Measurements from ENCODE around the gene FHIT.

Gene FHIT

DNA sequence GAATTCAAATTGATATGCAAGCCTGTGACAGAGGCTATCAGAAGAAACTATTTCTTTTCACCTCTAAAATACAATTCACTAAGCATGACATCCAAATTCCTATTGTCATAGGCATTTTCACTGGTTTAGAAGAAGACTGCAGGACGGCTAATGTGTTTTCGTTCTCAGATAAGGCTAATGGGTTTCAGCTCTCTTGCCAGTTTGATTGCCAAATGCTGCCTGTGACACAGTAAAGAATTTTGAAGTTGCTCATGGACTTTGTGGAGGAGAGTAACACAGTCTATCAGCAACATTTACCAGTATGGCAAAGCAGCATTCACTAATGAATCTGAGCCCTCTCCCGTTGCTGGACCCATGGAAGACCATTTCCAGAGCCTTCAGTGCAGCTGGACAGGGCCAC lies 948.1 kb downstream of the FHIT start:
- DNase-seq = no peak

DNA sequence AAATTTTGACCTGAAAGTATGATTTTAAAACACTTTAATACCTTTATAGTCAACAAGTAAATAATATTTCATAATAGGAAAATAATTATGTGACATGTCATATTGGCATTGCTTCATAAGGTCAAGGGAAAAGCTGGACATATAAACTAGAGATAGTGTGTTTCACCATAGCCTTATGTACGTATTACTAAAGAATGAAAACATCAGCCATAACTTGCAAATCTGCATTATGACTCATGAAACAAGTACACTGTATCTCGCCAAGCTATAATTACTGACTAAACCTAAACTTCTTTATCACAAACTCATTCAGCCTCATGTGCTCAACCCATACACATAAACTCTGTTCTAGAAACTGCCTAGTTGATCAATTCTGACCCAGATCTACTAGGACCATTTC lies 950.1 kb downstream of the FHIT start:
- DNase-seq = no peak

DNA sequence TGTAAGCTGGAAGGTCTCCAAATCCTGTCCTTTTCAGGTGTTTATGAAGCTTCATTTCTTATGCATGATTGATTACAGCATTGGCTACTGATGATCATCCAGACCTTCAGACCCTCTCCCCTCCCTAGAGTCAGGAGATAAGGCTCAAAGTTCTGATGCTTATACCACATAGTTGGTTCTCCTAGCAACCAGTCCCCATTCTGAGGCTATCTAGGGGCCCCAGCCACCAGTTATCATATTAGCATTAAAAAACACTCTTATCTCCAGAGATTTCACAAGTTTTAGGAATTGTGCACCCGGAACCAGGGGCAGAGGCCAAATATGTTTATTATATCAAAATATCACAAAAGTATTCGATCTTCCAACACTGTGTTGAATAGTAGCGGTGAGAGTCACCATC lies 953.1 kb downstream of the FHIT start:
- DNase-seq = no peak

DNA sequence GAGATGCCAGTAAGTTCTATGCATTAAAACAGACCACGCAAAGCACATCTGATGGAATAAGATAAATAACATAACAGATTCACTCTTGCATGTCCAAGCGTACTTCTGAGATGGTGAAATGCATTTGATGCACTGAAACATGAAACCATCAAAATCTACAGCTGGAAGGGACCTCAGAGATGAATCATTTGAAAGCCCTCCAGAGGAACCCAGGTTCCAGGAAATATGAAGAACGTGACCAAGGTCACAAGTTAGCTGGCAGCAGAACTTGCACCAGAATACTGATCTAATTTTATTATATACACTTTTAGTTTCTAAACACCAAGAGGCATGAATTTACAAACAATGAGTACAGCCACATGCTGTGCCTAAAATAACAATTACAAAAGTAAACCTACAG lies 957.1 kb downstream of the FHIT start:
- DNase-seq = no peak

DNA sequence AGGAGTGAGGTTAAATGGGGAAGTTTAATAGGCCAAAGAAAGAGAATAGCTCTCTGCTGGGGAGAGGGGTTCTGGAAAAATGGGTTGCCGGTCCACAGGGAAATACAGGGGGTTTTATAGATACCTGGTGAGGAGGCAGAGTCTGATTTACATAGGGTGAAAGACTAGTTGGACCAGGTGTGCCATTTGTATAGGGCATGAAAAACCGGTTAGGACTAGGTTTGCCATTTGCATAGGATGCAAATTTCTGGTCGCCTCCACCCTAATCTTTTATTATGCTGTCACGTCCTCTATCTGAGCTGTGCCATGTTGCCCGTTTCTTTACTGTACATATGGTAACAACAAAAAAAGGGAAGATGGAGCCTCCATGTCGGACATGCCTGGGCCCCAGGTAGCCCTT lies 960.1 kb downstream of the FHIT start:
- no peak for DNase-seq

DNA sequence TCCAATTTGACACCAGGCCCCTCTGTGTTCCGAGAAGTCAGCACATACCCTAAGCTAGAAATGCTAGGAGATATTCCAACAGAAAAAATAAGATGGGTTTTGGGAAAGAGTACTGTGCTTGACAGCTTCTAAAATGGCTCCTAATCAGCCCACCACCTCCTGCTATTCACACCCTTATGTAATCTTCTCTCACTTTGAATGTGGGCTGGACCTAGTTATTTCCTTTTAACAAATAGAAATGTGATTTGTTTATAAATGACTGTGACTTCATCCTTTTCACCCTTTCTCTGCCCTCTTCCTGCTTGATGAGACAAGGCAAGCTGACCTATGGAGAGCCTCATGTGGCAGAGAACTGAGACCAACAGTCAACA lies 961.1 kb downstream of the FHIT start:
- no peak for DNase-seq

DNA sequence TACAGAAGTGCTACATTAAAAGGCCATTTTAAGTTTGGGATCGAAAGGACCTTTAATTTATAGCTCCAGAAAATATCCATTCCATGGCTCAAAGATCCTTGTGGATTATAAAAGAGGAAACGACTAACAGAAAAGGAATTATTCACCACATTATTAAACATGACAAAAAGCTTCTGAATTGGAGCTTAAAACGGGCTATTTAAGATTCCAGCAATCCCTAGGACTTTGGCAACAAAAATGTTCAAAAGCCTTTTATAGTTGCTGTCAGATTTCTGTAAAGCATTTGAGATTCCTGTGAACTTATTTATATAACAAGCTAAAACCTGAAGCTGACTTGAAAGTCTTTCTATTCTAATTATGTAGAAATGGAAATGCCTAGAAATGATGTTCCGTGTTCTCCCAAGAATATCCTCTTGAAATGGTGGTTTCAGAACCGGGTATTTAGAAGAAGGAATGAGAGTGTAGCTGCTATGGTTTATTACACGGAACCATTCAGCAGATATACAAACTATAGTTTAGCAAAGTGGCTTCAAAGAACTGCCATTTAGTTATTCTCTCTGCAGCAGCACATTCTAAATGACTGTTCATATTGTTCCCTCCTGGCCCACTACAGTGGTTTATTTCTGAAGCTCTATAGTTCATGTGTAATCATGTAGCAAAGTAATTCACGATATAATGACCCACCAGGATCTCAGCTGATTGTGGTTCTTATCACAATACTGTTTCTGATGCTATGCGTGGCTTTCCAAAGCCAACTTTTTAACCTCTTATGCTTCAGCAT lies 961.7 kb downstream of the FHIT start:
- no peak for DNase-seq

DNA sequence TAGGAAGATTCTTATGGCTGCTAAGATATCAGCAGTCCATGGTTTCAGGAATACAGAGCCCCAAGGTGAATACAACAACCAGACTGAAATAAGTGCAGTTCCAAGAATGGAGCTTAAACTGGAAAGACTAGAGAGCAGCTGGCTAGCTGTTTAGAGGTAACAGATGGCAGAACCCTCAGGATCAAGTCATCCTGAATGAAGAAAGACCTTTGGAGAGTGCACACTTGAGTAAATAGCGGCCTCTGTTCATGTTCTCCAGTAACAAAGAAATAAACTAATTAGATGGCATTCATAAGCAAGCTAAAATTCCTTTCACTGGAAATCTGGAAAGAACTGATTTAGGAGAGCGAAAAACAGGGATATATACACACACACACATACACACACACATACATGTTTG lies 968.4 kb downstream of the FHIT start:
- no peak for DNase-seq

DNA sequence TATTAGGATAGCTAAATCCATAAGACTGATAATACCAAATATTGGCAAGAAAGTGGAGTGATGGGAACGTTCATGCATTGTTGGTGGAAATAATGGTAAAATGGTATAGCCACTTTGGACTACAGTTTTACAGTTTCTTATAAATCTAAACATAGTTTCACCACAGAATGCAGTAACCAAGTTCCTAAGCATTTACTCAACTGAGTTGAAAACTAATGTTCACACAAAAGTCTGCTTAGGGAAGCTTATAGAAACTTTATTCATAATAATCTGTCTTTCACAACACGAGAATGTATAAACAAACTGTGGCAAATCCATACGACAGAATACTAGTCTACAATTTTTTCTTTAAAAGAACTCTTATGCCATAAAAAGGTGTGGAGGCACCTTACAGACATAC lies 969.3 kb downstream of the FHIT start:
- no peak for DNase-seq

DNA sequence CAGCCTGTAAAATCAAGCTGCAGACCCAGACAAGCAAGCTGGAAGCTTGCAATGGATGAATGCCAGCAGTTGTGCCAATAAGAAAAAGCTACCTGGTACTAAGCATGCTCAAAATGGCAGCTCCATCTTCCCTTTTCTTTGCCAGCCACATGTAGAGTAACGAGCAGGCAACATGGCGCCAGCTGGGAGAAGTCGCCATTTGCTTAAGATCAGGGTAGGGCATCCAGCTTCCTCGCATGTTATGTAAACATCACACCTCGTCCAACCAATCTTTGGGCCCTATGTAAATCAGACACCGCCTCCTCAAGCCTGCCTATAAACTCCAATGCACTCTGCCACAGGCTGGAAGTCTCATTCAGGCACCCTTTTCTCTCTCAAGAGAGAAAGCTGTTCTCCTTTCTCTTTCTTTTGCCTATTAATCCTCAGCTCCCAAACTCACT lies 973.9 kb downstream of the FHIT start:
- no peak for DNase-seq

DNA sequence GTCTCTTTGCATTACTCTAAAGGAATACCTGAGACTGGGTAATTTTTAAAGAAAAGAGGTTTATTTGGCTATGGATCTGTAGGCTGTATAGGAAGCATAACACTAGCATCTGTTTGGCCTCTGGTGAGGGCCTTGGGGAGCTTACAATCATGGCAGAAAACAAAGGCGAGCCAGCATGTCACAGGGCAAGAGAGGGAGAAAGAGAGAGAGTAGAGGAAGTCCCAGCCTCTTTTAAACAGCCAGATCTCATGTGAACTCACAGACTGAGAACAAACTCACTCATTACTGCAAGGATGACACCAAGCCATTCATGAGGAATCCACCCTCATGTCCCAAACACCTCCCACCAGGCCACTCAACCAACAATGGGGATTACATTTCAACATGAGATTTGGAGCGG lies 974.6 kb downstream of the FHIT start:
- DNase-seq = no peak

DNA sequence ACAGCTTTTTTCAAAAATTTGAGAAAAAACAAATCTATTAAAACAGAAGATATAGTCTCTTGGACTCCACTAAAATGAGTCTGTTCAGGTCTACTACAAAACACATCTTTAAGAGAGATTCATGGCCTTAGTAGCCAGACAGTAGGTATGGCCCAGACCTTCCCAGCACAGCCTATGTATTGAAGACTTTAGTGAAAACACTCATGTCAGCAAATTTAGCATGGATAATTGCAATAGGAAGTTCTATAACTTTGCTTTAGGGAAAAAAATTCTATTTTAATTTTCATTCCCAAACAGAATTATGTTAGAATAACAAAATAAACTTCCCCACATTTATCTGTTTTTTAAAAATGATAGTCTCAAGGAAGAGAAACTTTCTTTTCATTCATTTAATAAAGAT lies 976.6 kb downstream of the FHIT start:
- no peak for DNase-seq

DNA sequence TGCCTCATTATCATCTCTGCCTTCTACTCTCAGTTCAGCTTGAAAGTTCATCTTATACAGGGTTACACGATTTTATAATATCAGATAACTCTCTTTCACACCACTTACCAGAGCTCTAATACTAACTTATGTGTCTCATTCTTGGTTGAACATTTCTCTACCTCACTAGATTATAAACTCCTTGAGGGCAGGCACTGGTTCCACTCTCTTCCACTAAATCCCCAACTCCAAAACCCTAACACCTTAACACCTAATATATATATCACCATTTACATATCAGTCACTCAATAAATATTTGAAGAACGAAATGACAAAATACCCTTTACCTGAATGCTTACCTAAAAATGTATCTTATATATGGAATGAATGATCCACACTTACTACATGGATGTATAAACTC lies 977.2 kb downstream of the FHIT start:
- no peak for DNase-seq

DNA sequence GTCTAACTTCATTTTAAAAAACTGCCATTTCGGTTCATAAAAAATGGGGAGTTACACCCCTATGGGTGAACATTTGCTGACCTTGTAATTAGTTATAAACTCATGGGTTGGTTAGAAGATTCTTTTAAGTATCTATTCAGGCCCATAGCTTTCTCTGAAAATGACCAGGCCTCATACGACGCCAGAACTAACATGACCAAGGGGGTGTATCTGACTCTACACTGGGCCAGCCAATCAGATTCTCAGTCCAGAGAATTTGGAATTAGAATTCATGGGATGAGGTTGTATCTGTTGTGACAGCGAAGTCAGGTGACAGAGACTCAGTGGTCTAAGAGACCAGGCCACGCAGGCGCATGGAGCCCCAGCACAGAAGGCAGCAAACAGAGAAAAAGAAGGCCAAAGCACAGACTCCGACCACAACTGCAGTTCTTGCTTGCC lies 981.4 kb downstream of the FHIT start:
- no peak for DNase-seq

DNA sequence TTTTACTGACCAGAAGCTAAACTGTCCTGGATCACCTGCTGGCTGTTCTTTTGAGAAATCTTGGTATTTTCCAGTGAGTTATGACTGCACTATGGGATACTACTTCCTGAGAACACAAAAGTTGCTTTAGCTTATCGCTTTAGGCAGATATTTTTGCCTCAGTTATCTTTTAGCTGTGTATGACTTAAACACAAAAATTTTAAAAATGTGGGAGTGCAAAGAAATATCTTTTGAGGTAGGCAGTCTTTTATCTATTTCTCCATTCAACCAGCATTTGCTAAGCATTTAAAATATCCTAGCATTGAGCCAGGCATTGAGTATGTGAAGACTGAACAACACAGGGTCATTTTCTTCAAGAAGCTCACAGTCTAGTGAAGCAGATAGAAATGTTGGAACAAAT lies 981.9 kb downstream of the FHIT start:
- no peak for DNase-seq

DNA sequence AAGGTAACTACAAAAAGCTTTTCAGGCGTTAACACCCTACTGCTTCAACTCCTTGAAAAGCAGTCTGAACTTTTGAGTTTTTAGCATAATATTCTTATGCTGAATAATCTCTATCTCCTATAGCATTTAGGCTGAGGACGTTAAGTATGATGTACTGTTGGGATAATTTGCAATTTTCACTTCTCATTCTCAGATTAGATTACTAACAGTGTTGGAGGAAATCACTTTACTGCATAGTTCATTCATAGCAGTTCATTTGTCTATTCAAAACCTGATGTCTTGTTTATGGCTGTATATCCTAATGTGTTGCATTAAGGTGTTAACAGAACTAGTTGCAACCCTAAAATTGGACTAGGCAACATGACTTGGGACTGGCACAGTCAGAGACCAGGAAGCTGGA lies 983.1 kb downstream of the FHIT start:
- no peak for DNase-seq

DNA sequence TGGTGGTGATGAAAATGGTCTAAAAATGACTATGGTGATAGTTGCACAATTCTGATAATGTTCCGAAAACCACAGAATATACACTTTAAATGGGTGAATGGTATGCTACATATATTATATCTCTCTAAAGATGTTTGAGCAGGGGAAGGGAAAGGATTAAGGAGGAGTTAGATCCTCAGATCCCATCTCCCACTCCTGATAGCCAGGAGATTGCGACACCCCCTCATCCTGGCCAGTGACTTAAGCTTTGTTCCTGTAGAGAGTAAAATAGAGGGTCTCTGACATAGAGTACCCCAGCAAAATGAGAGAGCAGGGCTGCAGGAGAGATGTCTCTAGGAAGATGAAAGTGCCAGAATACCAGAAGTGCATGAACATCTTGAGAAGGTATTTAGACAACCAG lies 984.8 kb downstream of the FHIT start:
- DNase-seq = no peak

DNA sequence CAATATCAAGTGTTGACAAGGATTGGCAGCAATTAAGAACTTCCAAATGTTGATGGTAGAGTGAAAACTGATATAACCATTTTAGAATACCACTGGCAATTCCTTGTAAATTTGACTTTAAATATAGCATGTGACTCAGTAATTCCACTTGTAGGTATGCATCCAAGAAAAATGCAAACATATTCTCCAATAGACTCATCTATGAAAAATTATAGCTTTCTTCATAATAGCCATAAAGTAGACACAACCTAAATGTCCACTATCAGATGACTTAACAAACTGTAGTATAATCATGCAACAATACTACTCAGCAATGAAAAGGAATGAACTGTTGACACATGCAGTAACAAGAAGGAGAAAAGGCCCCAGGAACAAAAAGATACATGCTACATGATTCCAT lies 988.1 kb downstream of the FHIT start:
- no peak for DNase-seq

DNA sequence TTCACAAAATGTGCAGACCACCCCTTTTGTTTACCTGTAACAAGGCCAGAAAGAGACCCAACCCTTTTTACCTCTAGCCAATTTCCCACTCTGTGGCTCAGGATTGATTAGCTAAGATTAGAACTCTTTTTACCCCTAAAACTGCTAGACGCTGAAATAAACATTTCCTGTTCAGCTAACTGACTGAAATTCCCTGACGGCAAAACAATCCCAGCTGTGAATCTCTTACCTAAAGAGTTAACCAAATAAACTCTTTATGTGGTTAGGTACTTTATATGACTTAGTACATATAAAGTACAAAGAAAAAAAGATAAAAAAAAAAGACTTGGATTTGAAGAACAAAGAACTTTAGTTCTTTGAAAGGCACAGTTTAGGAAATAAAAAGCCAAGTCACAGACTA lies 988.7 kb downstream of the FHIT start:
- DNase-seq = no peak

DNA sequence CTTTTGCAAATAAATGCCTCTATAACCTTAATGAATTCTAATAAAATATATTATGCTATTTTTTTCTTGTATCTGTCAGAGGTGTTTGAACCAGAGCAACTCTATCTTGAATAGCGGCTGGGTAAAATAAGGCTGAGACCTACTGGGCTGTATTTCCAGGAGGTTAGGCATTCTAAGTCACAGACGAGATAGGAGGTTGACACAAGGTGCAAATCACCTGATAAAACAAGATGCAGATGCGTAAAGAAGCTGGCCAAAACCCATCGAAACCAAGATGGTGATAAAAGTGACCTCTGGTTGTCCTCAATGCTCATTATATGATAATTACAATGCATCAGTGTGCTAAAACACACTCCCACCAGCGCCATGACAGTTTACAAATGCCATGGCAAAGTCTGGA lies 990.7 kb downstream of the FHIT start:
- no peak for DNase-seq

DNA sequence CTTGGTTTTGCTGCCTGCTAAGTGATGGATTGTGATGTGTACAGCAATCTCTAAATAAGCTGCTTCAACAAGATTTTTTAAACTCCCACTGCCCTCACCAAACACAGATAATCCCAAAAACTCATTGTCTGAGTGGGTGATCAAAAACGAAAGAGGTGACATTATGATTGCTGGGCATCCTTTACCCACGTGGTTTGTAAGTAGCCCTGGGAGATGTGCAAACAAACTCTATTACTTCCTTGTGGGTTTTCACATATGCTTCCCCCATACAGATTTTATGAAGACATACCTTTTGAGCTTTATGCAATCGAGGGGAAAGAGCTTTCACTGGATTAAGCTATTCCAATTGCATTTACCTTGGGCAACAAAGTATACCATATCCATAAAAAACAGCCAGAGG lies 1000.4 kb downstream of the FHIT start:
- DNase-seq = no peak

DNA sequence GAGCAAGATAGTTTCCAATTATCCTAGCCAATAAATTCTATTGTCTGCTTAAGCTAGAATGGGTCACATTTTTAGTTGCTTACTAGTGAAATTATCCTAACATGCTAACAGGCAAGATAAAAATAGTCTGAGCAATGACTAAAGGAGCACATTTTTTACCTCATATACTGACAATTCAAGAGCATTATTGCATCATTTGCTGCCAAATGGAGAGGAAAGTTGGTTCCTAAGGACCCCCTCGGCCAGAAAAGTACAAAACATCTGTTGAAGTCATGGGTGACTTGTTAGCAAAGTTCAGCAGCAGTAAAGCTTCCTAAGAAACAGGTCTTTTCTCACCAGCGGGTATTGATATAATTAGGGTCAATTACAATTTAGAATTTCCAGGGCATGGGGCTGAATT lies 1001.0 kb downstream of the FHIT start:
- no peak for DNase-seq

DNA sequence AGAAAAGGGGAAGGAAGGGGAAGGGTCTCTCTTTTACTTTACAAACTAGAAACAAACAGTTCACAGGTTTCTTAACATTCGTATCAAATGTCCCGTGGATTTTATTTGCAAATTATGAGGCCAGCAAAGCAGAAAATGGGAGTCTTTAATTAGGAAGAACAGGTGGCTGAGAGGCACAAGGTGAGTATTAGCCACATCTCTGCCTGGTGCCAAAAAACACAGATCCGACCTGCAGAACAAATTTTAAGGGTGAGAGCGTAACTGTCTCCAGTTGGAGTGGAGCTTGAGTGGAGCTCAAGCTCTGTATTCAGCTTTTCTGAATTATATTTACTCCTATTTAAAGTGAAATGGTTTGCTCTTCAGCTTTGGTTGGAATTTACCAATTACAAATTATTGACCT lies 1004.9 kb downstream of the FHIT start:
- DNase-seq = no peak

DNA sequence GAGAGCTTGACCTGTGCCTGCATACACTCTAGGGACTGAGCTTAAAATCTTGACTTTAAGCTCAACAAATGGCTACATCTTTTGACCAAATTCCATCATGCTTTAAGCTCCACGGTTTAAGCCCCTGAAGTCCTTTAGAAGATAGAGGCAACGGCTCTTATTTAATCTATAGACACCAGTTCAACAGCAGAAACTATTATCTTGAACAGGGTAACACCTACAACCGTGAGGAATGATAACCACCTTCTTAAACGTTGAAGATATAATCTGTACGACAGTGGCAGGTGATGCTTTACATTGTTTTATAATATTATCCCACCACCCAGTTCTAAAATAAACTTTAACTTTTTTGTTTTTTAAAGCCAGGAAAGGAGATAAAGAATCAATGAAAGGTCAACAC lies 1007.8 kb downstream of the FHIT start:
- DNase-seq = no peak

DNA sequence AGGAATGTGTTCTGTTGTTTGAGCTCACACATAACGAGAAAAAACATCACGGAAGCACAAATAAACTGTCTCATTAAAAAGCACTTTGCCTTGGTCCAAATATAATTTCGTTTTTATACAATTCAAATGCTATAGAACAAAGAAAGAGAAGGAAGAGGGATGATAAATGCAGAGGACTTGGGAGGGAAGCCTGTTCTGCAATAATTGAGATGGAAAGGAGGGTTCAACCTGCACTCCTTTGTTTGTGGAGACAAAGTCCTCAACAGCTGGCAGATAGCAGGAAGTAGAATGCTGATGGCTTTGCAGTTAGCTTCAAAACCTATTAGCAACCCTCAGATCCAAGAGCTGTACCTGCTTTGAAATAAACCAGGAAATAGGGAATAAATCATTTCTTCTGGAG lies 1010.8 kb downstream of the FHIT start:
- DNase-seq = no peak

DNA sequence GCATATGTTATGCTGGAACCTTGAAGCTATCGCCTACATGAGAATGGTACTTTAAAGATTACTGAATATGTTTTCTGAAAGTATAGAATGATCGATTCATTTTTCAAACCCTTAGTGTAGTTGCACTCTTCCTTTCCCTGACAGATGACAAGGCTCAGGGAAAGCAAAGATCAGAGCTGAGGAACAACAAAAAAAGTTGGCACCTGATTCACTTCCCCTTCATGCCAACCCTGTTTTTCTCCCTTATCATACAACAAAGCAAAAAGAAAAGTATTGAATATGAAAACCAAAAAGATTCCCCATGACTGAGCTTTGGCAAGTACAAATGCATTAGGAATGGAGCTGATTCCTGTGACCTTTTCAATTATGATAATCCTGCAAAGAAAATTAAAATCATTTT lies 1012.7 kb downstream of the FHIT start:
- DNase-seq = no peak

Data from EL (cell line).